HEK293 (cell line): ENCODE measurements around the gene NOMO2.
"Not testable (repeated sequence)": the region's sequence is repeated elsewhere in the genome, so short reads cannot be mapped to it uniquely, and the experiment has no call there.

Experiments
- CTCF ChIA-PET: fragments of 350-600 bp; formaldehyde crosslinking; extraction: SDS; loops from one replicate; lab custom pipeline; 2021; ENCODE audit warnings: antibody characterized with exemption; lab: Yijun Ruan, JAX
- POLR2A ChIA-PET: fragments of 300-600 bp; formaldehyde crosslinking; extraction: SDS; loops from one replicate; lab custom pipeline; 2020; ENCODE audit warnings: antibody characterized with exemption, inconsistent platforms; lab: Yijun Ruan, JAX
- H3K27ac ChIP-seq: fragments of 200-500 bp; sonication (Bioruptor generic); 2 replicates; pipeline ENCODE4 v1.5.1; 2014; ENCODE audit warnings: low read depth, low read length, control low read depth, inconsistent platforms; ENCODE audit errors: extremely low read depth
- H3K36me3 ChIP-seq, 2 experiments: fragments of 200-500 bp in 1 of 2; sonication (Bioruptor generic) in 1 of 2; 1 replicate in 1 of 2; 2 replicates in 1 of 2; pipeline ENCODE4 v1.5.1; 2014 to 2017; ENCODE audit warnings: inconsistent platforms in 2 of 2, low read length in 2 of 2; ENCODE audit not compliant: control insufficient read depth in 2 of 2, insufficient read depth in 1 of 2
- H3K4me1 ChIP-seq: fragments of 200-500 bp; sonication (Bioruptor generic); 2 replicates; pipeline ENCODE4 v1.5.1; 2014; ENCODE audit warnings: mild to moderate bottlenecking, low read length, inconsistent platforms; ENCODE audit not compliant: control insufficient read depth, insufficient read depth
- H3K4me3 ChIP-seq: 2 replicates; pipeline ENCODE4 v1.5.1; 2011; ENCODE audit warnings: low read depth, mild to moderate bottlenecking, control low read depth, low read length, moderate library complexity
- H3K9me3 ChIP-seq: fragments of 200-500 bp; sonication (Bioruptor generic); 2 replicates; pipeline ENCODE4 v1.5.1; 2014; ENCODE audit warnings: low read depth, low read length, inconsistent platforms; ENCODE audit not compliant: control insufficient read depth, insufficient read depth
- EGR2 ChIP-seq: fragments of 450-650 bp; formaldehyde crosslinking; IDR thresholded peaks from 2 replicates; pipeline ENCODE4 v1.5.1; 2016; ENCODE audit warnings: low read depth, missing biosample characterization, missing genetic modification characterization
- KLF1 ChIP-seq: fragments of 450-650 bp; formaldehyde crosslinking; IDR thresholded peaks from 2 replicates; pipeline ENCODE4 v1.5.1; 2016; ENCODE audit warnings: missing biosample characterization, missing genetic modification characterization
- ZBTB26 ChIP-seq: fragments of 450-650 bp; formaldehyde crosslinking; optimal IDR thresholded peaks from 2 replicates; pipeline ENCODE3; 2016; ENCODE audit warnings: missing biosample characterization, mild to moderate bottlenecking, missing genetic modification characterization

NOMO2 gene, protein sequence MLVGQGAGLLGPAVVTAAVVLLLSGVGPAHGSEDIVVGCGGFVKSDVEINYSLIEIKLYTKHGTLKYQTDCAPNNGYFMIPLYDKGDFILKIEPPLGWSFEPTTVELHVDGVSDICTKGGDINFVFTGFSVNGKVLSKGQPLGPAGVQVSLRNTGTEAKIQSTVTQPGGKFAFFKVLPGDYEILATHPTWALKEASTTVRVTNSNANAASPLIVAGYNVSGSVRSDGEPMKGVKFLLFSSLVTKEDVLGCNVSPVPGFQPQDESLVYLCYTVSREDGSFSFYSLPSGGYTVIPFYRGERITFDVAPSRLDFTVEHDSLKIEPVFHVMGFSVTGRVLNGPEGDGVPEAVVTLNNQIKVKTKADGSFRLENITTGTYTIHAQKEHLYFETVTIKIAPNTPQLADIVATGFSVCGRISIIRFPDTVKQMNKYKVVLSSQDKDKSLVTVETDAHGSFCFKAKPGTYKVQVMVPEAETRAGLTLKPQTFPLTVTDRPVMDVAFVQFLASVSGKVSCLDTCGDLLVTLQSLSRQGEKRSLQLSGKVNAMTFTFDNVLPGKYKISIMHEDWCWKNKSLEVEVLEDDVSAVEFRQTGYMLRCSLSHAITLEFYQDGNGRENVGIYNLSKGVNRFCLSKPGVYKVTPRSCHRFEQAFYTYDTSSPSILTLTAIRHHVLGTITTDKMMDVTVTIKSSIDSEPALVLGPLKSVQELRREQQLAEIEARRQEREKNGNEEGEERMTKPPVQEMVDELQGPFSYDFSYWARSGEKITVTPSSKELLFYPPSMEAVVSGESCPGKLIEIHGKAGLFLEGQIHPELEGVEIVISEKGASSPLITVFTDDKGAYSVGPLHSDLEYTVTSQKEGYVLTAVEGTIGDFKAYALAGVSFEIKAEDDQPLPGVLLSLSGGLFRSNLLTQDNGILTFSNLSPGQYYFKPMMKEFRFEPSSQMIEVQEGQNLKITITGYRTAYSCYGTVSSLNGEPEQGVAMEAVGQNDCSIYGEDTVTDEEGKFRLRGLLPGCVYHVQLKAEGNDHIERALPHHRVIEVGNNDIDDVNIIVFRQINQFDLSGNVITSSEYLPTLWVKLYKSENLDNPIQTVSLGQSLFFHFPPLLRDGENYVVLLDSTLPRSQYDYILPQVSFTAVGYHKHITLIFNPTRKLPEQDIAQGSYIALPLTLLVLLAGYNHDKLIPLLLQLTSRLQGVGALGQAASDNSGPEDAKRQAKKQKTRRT

GRCh38 chr16:18561727-18562314, at the start of gene NOMO2:
TSS of gene NOMO2 (minus strand) at chr16:18562097. CDS start at chr16:18562040, 57 bp downstream.
- peak; percentile 29 for TF ChIP-seq ZBTB26 (tag by site-specific recombination)
- H3K36me3 ChIP-seq, H3K9me3 ChIP-seq, CTCF ChIA-PET, POLR2A ChIA-PET, H3K27ac ChIP-seq, H3K4me1 ChIP-seq: not testable (repeated sequence)
- H3K4me3 ChIP-seq, result peak within 1 kb of the TSS; percentile 38

- H3K36me3 ChIP-seq, POLR2A ChIA-PET, H3K27ac ChIP-seq, H3K4me1 ChIP-seq, CTCF ChIA-PET, H3K4me3 ChIP-seq, H3K9me3 ChIP-seq: not testable (repeated sequence)
Measured at GRCh38 chr16:18610147-18610803, 48.4 kb upstream of the NOMO2 start.

DNA sequence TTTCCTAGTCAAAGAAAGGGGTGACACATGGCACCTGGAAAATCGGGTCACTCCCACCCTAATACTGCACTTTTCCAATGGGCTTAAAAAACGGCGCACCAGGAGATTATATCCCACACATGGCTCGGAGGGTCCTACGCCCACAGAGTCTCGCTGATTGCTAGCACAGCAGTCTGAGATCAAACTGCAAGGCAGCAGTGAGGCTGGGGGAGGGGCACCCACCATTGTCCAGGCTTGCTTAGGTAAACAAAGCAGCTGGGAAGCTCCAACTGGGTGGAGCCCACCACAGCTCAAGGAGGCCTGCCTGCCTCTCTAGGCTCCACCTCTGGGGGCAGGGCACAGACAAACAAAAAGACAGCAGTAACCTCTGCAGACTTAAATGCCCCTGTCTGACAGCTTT, 46.4 kb upstream of the NOMO2 start:
- H3K27ac ChIP-seq, H3K4me3 ChIP-seq, POLR2A ChIA-PET, H3K36me3 ChIP-seq, H3K9me3 ChIP-seq, H3K4me1 ChIP-seq, CTCF ChIA-PET: not testable (repeated sequence)
- TF ChIP-seq EGR2 (tag by site-specific recombination) (peak; percentile 35; the same call in 1 of the 2 replicates), KLF1 (0 out of 2 replicates have a peak, but pooled peaks have one; percentile 27)

GRCh38 chr16:18603572-18604246, 41.8 kb upstream of the NOMO2 start:
- CTCF ChIA-PET, H3K4me3 ChIP-seq, H3K36me3 ChIP-seq, H3K4me1 ChIP-seq, H3K27ac ChIP-seq, POLR2A ChIA-PET, H3K9me3 ChIP-seq: not testable (repeated sequence)

DNA sequence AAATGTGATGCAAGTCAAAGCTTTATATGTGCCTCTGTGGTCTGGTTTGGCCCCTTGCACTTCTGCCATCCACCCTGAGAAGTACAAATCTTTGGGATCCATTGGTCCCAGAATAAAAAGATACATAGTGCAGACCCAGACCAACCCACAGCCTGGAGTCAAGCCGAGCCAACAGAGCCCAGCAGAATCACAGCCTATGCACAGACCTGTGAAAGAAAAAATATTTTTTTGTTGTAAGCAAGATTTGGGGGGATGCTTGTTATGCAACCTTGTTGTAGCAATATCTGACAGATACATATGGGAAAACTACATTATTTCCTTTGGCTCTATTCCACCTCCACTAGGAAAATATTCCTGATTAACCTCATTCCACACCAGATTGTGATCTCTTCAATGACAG, 36.7 kb upstream of the NOMO2 start:
- H3K27ac ChIP-seq, CTCF ChIA-PET, H3K4me1 ChIP-seq, POLR2A ChIA-PET, H3K36me3 ChIP-seq, H3K4me3 ChIP-seq, H3K9me3 ChIP-seq: not testable (repeated sequence)

DNA sequence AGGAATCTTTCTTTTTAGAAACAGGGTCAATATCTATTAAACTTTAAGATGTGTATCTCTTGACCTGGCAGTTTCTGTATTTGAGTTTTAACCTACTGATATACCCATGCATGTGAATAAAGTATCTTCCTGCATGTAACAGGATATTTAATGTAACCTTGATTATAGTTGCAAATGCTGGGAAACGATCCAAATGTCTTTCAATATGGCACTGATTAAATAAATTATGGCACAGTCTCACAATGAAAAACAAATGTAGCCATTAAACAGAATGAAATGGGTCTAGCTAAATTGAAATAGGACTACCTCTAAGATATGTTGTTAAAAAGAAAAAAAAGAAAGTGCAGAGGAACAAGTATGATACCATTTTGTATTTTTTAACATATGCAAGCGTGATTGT, 35.8 kb upstream of the NOMO2 start:
- CTCF ChIA-PET, H3K4me3 ChIP-seq, H3K36me3 ChIP-seq, H3K9me3 ChIP-seq, H3K4me1 ChIP-seq, POLR2A ChIA-PET, H3K27ac ChIP-seq: not testable (repeated sequence)
